SK-N-SH (cell line): ENCODE results near the gene ALDOA. TPM values are rescaled to one million over a fixed set of nuclear protein-coding genes. Genes with fewer than 3 reads are reported as not detected.

Experiments used
- CTCF ChIA-PET: fragments of 300-600, 350-600 bp; formaldehyde crosslinking; extraction: SDS; loops from one replicate; lab custom pipeline; 2021; lab: Yijun Ruan, JAX
- POLR2A ChIA-PET: fragments of 350-600 bp; sonication (Branson Sonifier 250); formaldehyde crosslinking; extraction: SDS; loops from one replicate; lab custom pipeline; 2020; ENCODE audit warnings: antibody characterized with exemption, inconsistent platforms; lab: Yijun Ruan, JAX
- DNase-seq: peaks from one replicate; pipeline ENCODE4 v3.0.0; 2012
- H2AFZ ChIP-seq: fragments of 200-600 bp; sonication (generic); 2 replicates; pipeline ENCODE4 v1.8.1; 2016; ENCODE audit warnings: antibody characterized with exemption, mild to moderate bottlenecking, low read depth
- H3F3A ChIP-seq: fragments of 200-600 bp; sonication (generic); replicated peaks from 2 replicates; pipeline ENCODE3; 2016; ENCODE audit warnings: antibody characterized with exemption, mild to moderate bottlenecking; ENCODE audit not compliant: insufficient read depth
- H3K27ac ChIP-seq, 2 experiments: fragments of 200-500 bp in 1 of 2; fragments of 200-600 bp in 1 of 2; sonication (Bioruptor generic) in 1 of 2; sonication (generic), shearing (Covaris generic) in 1 of 2; 2 replicates each; pipeline versions ENCODE4 v1.5.1 to v1.6.1; 2014 to 2016; ENCODE audit warnings: low read depth in 2 of 2, inconsistent platforms in 1 of 2, low read length in 1 of 2, mild to moderate bottlenecking in 1 of 2, mixed read lengths in 1 of 2
- H3K27me3 ChIP-seq: fragments of 200-600 bp; sonication (generic), shearing (Covaris generic); 2 replicates; pipeline ENCODE4 v1.6.1; 2016; ENCODE audit warnings: mixed run types; ENCODE audit not compliant: insufficient read depth
- H3K36me3 ChIP-seq, 2 experiments: fragments of 200-500 bp in 1 of 2; fragments of 200-600 bp in 1 of 2; sonication (Bioruptor generic) in 1 of 2; sonication (generic) in 1 of 2; replicated peaks in 1 of 2; 2 replicates each; pipeline versions ENCODE3 to v1.5.1; 2014 to 2016; ENCODE audit warnings: low read length in 1 of 2, mild to moderate bottlenecking in 1 of 2; ENCODE audit not compliant: insufficient read depth in 2 of 2, control insufficient read depth in 1 of 2
- H3K4me1 ChIP-seq, 2 experiments: fragments of 200-500 bp in 1 of 2; fragments of 200-600 bp in 1 of 2; sonication (Bioruptor generic) in 1 of 2; sonication (generic), shearing (Covaris generic) in 1 of 2; 2 replicates each; pipeline versions ENCODE4 v1.5.1 to v1.6.1; 2014 to 2016; ENCODE audit warnings: low read depth in 1 of 2, low read length in 1 of 2, mixed run types in 1 of 2; ENCODE audit not compliant: insufficient read depth in 2 of 2, control insufficient read depth in 1 of 2
- H3K4me2 ChIP-seq: fragments of 200-600 bp; sonication (generic), shearing (Covaris generic); 2 replicates; pipeline ENCODE4 v1.6.1; 2017; ENCODE audit warnings: mixed run types
- H3K4me3 ChIP-seq, 2 experiments: fragments of 200-500 bp in 1 of 2; fragments of 200-600 bp in 1 of 2; sonication (Bioruptor generic) in 1 of 2; sonication (generic), shearing (Covaris generic) in 1 of 2; 2 replicates each; pipeline versions ENCODE4 v1.5.1 to v1.8.1; 2014 to 2016; ENCODE audit warnings: low read depth in 2 of 2, inconsistent platforms in 1 of 2, low read length in 1 of 2, mild to moderate bottlenecking in 1 of 2, mixed read lengths in 1 of 2, moderate library complexity in 1 of 2
- H3K79me2 ChIP-seq: fragments of 200-600 bp; sonication (generic); 2 replicates; pipeline ENCODE4 v1.8.1; 2017; ENCODE audit warnings: mild to moderate bottlenecking; ENCODE audit not compliant: insufficient read depth
- H3K9ac ChIP-seq: fragments of 200-600 bp; sonication (generic); 2 replicates; pipeline ENCODE4 v1.6.1; 2017; ENCODE audit warnings: mixed run types
- H3K9me2 ChIP-seq: fragments of 200-600 bp; sonication (generic); 2 replicates; pipeline ENCODE4 v1.6.1; 2017; ENCODE audit warnings: mixed run types
- H3K9me3 ChIP-seq: fragments of 200-600 bp; sonication (generic); 2 replicates; pipeline ENCODE4 v1.6.1; 2017; ENCODE audit warnings: mixed run types, mild to moderate bottlenecking, moderate library complexity
- H4K20me1 ChIP-seq: fragments of 200-600 bp; sonication (generic); 2 replicates; pipeline ENCODE4 v1.6.1; 2017; ENCODE audit warnings: mild to moderate bottlenecking, mixed run types; ENCODE audit not compliant: insufficient read depth
- CTCF ChIP-seq: fragments of 200-600 bp; sonication (generic); IDR thresholded peaks from 2 replicates; pipeline ENCODE4 v1.6.1; 2017; ENCODE audit warnings: antibody characterized with exemption, mild to moderate bottlenecking, moderate library complexity
- ELF1 ChIP-seq: IDR thresholded peaks from 2 replicates; pipeline ENCODE4 v1.4.0; 2012
- EP300 ChIP-seq, 2 experiments: IDR thresholded peaks; 2 replicates each; pipeline versions ENCODE4 v1.4.0 to v1.6.1; 2012; ENCODE audit warnings: borderline replicate concordance in 1 of 2, low read depth in 1 of 2, low read length in 1 of 2
- FOXJ3 ChIP-seq: sonication (generic); formaldehyde crosslinking; IDR thresholded peaks from 2 replicates; pipeline ENCODE4 v1.5.1; 2020; ENCODE audit warnings: mild to moderate bottlenecking, missing genetic modification reagents
- GABPA ChIP-seq: IDR thresholded peaks from 2 replicates; pipeline ENCODE4 v1.4.0; 2012; ENCODE audit warnings: low read depth, mild to moderate bottlenecking
- JUND ChIP-seq: IDR thresholded peaks from 2 replicates; pipeline ENCODE4 v1.4.0; 2012
- MAX ChIP-seq: IDR thresholded peaks from 2 replicates; pipeline ENCODE4 v1.4.0; 2012; ENCODE audit warnings: low read depth
- MEF2A ChIP-seq: IDR thresholded peaks from 2 replicates; pipeline ENCODE4 v1.4.0; 2012; ENCODE audit warnings: low read depth, borderline replicate concordance
- MXI1 ChIP-seq: IDR thresholded peaks from 2 replicates; pipeline ENCODE4 v1.6.1; 2012; ENCODE audit warnings: mild to moderate bottlenecking, low read depth, low read length, improper control_type of control experiment
- NFIC ChIP-seq: IDR thresholded peaks from 2 replicates; pipeline ENCODE4 v1.4.0; 2012; ENCODE audit warnings: borderline replicate concordance
- RCOR1 ChIP-seq: fragments of 150-350 bp; IDR thresholded peaks from 2 replicates; pipeline ENCODE4 v1.6.1; 2017; ENCODE audit warnings: antibody characterized with exemption, low read length
- REST ChIP-seq: IDR thresholded peaks from 2 replicates; pipeline ENCODE4 v1.6.1; 2012; ENCODE audit warnings: mild to moderate bottlenecking, low read depth, low read length, moderate library complexity
- RFX5 ChIP-seq: IDR thresholded peaks from 2 replicates; pipeline ENCODE4 v1.6.1; 2012; ENCODE audit warnings: mild to moderate bottlenecking, improper control_type of control experiment, low read length
- SIN3A ChIP-seq: IDR thresholded peaks from 2 replicates; pipeline ENCODE4 v1.6.1; 2012; ENCODE audit warnings: low read depth, mild to moderate bottlenecking, low read length, moderate library complexity, borderline replicate concordance
- SMC3 ChIP-seq: IDR thresholded peaks from 2 replicates; pipeline ENCODE4 v1.6.1; 2012; ENCODE audit warnings: low read depth, low read length, improper control_type of control experiment
- TAF1 ChIP-seq: IDR thresholded peaks from 2 replicates; pipeline ENCODE4 v1.6.1; 2012; ENCODE audit warnings: low read depth, mild to moderate bottlenecking, low read length, moderate library complexity, borderline replicate concordance
- USF2 ChIP-seq: fragments of 150-350 bp; IDR thresholded peaks from 2 replicates; pipeline ENCODE4 v1.6.1; 2017; ENCODE audit warnings: antibody characterized with exemption, low read length, low read depth, borderline replicate concordance
- YY1 ChIP-seq: IDR thresholded peaks from 2 replicates; pipeline ENCODE4 v1.4.0; 2012; ENCODE audit warnings: low read depth, mild to moderate bottlenecking
- WGBS: methylation state at CpG from one replicate; pipeline ENCODE4 v1.1.6; 2017; ENCODE audit warnings: low lambda C conversion rate; 5-methylcytosine and 5-hydroxymethylcytosine counted together
- polyA plus RNA-seq, 3 experiments: library from polyadenylated mRNA; depleted of rRNA; stranded (reverse); fragments of >200 nt; gene quantifications; 2 replicates each; pipeline ENCODE4 v1.2.3, GENCODE V29; 2012

ALDOA gene
- polyA plus RNA-seq, 1 of the 3 experiments (the other 2 are of a cell fraction) = 641 TPM

- TF ChIP-seq CTCF (peak; percentile 74), GABPA (no peak; the same call in 1 of the 2 replicates), MAX (peak; percentile 53; the same call in 1 of the 2 replicates), SIN3A (0 out of 2 replicates have a peak, but pooled peaks have one; percentile 38), SMC3 (peak; percentile 50), MXI1 (peak; percentile 60; the same call in 1 of the 2 replicates), RCOR1 (peak; percentile 63)
These were observed 26.9 kb downstream of the ALDOA start (continued) for GRCh38 chr16:30092373-30093010.

GRCh38 chr16:30094541-30095165 is 29.1 kb downstream of the ALDOA start:
- Histone ChIP-seq H3K9me3 (no peaks in the 10 kb centered on the region), H3K27me3 (no peaks in the 10 kb centered on the region), H3K36me3 (no peaks in the 10 kb centered on the region), H3F3A (peaks cover 17% of the 10 kb centered on the region), H2AFZ (no peak overlapping the region), H3K4me2 (peak overlapping the region; percentile 94; the same call in 1 of the 2 replicates), H3K4me1 (peaks cover 5 to 34% of the 10 kb centered on the region in 2 experiments; a peak in 2 of 4 replicates), H3K4me3 (no peak overlapping the region), H3K9me2 (no peaks in the 10 kb centered on the region), H3K9ac (no peak overlapping the region), H4K20me1 (no peaks in the 10 kb centered on the region), H3K79me2 (peaks cover 4% of the 10 kb centered on the region; the same call in 1 of the 2 replicates), H3K27ac (peak overlapping the region in 1 of 2 experiments; percentile 75; a peak in 1 of 4 replicates)
- POLR2A ChIA-PET = interaction anchor here (1.3 to 6.9 kb wide), 2 partner anchors 20 to 30 kb away, joined by 3 to 57 read pairs; partner anchors contain the start of gene ALDOA
- TF ChIP-seq REST = no peak
- no peak for TF ChIP-seq EP300 (IDR thresholded peaks at IDR 0.05; ENCODE audit: borderline replicate concordance in 1 of 2, low read depth in 1 of 2, low read length in 1 of 2)
- TF ChIP-seq GABPA = no peak
- TF ChIP-seq CTCF = no peak
- no peak for TF ChIP-seq SIN3A
- TF ChIP-seq USF2 = no peak
- no peak for TF ChIP-seq ELF1
- TF ChIP-seq JUND = no peak
- no peak for TF ChIP-seq MEF2A
- TF ChIP-seq RFX5 = no peak
- no peak for TF ChIP-seq YY1
- TF ChIP-seq NFIC = no peak
- TF ChIP-seq FOXJ3 (CRISPR knock-in tag) = no peak
- no peak for TF ChIP-seq TAF1
- CTCF ChIA-PET = interaction anchor here (1.5 to 5.5 kb wide), 5 partner anchors 17 to 90 kb away, joined by 4 to 68 read pairs (median 33); partner anchors contain the start of genes ALDOA, CORO1A and GDPD3
- 82% methylated on average over 5 of the region's 11 CpGs for WGBS
- no peak for DNase-seq
